Tracheal epithelial cell (primary cell): ENCODE data around the gene PPOX. TPM values are rescaled to one million over a fixed set of nuclear protein-coding genes. Genes with fewer than 3 reads are reported as not detected.

ENCODE experiments used
- total RNA-seq: library from RNA; depleted of rRNA; stranded (reverse); fragments of >200 nt; gene quantifications from 2 replicates; pipeline ENCODE4 v1.2.1, GENCODE V29; 2014

PPOX gene
- 7.5 and 15.7 TPM in 2 replicates for total RNA-seq

GRCh38 chr1:161165742-161166668 lies at the start of gene PPOX:
TSS of gene PPOX (plus strand) at chr1:161166426. CDS start at chr1:161166848, 422 bp downstream.

DNA sequence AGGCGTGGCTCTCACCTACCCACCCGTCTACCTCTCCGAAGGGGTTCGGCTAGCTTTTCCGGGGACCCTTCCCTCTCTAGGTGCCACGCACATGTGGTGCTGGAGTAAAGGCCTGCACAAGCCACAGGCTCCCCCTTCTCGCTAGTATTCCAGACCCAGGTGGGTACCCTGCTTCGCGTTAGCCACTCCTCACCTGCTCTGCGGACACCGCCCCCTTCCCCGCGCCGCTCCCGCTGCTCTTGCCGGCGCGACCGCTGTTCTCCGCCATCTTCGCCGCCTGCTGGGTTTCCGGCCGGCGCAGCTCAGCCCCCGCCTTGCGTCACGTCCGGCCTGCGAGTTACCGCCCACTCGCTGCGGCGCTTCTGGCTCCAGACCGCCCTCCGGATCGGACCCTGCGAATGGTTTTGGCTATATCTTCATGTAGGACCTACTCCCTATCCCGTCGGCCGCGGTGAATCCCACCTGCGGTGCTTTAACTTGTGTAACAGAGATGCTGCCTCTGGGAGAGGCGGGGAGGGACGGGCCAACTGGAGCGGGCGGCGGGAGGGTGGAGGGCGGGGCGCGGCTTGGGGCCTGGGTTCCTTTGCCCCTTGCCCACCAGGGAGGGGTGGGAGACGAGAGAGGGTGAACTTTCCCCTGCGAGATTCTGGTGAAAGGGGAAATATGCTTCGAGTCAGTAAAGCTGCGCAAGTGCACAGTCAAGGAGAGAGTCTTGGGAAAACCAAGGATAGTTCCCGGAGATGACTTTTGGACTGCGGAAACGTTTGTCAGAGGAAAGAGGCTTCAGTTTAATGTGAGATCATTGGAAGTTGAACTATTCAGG lies 48.3 kb upstream of the PPOX start, which contains the start of the genes NIT1 and PFDN2:
Gene NIT1 (plus strand): TSS at position 347 of the 823 bp plus-strand sequence. CDS start 72 bp downstream, at position 419.
Gene PFDN2 (minus strand): TSS at position 279 of the 823 bp plus-strand sequence. CDS start 11 bp downstream, at position 268.

DNA sequence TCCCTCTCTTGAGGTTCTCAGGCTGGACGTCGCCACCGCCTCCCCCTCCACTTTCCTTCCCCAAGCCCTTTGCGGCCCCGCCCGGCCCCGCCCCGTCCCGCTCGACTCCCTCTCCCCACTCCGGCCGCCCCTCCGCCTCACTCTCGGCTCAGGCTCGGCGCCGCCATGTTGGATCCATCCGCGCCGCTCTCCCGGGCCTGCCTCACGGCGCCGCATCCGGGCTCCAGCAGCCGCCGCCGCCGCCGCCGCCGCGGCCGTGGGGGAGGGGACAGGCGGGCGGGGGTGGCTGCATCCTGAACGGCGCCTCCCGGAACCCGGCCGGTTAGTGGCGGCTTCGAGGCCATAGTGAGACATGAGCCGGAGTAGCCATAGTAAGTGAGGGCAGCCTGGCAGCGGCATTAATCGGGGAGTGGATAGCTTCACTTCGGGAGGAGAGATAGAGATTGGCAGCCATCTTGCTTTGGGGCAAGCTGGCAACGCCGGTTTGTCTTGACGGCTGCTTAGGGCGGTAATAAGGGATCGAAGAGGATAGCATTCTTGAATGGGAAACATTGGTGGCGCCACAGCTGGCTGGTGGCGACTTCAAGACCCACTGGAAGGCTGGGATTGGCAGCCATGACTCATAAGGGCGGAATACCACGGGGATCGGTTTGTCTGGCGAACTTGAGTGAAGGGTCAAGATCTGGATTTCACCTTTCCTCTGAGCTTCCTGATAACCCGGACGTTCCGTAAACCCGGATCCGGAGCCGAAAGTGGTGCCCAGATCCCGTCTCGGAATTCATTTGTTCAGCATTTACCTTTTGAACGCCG lies 33.6 kb upstream of the PPOX start, which contains the start of gene DEDD:
Gene DEDD (minus strand): TSS at position 258 of the 810 bp plus-strand sequence. CDS start 8,205 bp downstream, outside the sequence.

GRCh38 chr1:161153682-161154337 lies 12.4 kb upstream of the PPOX start, which contains the start of gene UFC1:
TSS of gene UFC1 (plus strand) at chr1:161153978. CDS start at chr1:161153998, 20 bp downstream.

DNA sequence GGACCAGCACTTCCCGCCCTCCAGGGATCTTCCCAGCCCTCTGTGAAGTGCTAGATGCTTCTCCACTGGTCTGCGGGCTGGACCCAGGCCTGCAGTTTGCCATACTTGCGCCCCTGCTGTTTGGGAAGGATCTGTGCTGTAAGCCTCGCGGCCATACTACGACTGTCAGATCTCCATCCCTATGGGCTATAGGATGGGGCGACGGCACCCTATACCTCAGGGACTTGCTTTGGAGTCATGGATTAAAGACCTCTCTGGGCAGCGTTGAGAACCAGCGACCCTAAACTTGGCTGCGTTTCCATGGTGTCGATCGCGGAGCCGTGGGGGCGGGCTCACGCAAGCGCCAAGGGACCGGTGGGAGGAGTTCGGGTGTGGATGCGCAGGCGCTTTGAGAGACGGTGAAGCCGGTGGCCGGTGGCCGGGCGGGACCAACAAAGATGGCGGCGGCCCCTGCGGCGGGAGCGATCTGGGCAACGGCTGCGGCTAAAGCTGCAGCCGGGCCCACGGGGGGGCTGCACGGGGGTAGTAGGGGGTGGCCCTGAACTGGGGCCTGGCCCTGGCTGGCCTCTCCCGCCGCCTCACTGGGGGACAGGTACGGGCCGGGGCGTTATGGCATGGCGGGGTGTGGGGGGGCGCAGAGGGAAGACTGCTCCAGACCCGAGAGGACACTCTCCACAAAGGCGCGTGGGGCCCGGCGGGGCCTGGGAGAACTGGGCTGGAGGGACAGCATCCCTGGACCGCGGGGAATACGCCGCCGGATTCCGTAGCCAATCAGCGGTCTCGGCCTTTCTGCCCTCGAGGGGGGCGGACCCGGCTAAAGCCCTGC lies 6.9 kb upstream of the PPOX start, which contains the start of gene USP21:
Gene USP21 (plus strand): TSS at position 414 of the 826 bp plus-strand sequence. CDS start 1,141 bp downstream, outside the sequence.

GRCh38 chr1:161177112-161177935 lies 11.1 kb downstream of the PPOX start, which contains the start of gene B4GALT3:
TSS of gene B4GALT3 (minus strand) at chr1:161177507. CDS start at chr1:161176060, 1,447 bp downstream.

DNA sequence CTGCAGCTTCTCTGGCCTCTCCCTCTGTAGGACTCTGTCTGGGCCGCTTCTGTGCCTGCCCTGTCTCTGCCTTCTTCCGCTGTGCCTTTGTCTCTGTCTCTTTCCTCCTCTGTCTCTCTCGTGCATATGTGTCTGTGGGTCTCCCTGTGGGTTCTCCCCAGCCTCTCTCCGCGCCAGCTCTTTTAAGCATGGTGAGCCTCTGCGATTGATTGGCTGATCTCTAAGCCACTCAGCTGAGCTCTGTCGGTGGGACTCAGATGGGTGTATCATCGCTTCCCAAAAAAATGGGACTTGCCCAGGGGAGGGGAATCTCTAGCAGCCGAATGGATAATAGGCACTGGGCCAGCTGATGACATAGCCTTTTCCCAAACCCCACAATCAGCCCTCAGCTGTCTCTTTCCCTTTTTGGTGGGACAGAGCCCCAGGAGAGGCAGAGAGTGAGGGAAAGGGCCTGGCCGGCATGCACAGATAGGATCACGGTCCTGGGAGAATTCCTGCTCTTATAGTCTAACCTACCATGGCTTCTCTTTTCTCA lies 32.7 kb downstream of the PPOX start, which contains the start of gene ADAMTS4:
Gene ADAMTS4 (minus strand): TSS at position 158 of the 535 bp plus-strand sequence. CDS start 427 bp downstream, outside the sequence.

GRCh38 chr1:161201836-161202712 lies 35.8 kb downstream of the PPOX start, which contains the start of gene NDUFS2:
TSS of gene NDUFS2 (plus strand) at chr1:161202367. CDS start at chr1:161202386, 19 bp downstream.

GRCh38 chr1:161215076-161215475 lies 48.9 kb downstream of the PPOX start, which contains the start of gene FCER1G:
TSS of gene FCER1G (plus strand) at chr1:161215295. CDS start at chr1:161215322, 27 bp downstream.

Other genes with a start within 250 kb of the PPOX start
- gene ITLN2, start 211.6 kb upstream of the PPOX start, total RNA-seq, result 0.64 TPM in 1 of 2 replicates, not detected in the other
- 385 and 410 TPM in 2 replicates for gene F11R, start 145.3 kb upstream of the PPOX start, total RNA-seq
- 104 and 173 TPM in 2 replicates for gene TSTD1, start 127.5 kb upstream of the PPOX start, total RNA-seq
- gene USF1, start 120.4 kb upstream of the PPOX start, total RNA-seq, result 33.5 and 56.6 TPM in 2 replicates
- gene ARHGAP30, start 96.5 kb upstream of the PPOX start, total RNA-seq, result 0.72 and 0.85 TPM in 2 replicates
- gene NECTIN4, start 76.9 kb upstream of the PPOX start, total RNA-seq, result 52.6 and 97.8 TPM in 2 replicates
- gene KLHDC9, start 68.1 kb upstream of the PPOX start, total RNA-seq, result 1.9 and 5.1 TPM in 2 replicates
- gene PFDN2, start 48.4 kb upstream of the PPOX start, total RNA-seq, result 30.5 and 68.4 TPM in 2 replicates
- gene NIT1, start 48.3 kb upstream of the PPOX start, total RNA-seq, result 25.6 and 53.5 TPM in 2 replicates
- gene DEDD, start 33.8 kb upstream of the PPOX start, total RNA-seq, result 15.1 and 23.4 TPM in 2 replicates
- gene UFC1, start 12.4 kb upstream of the PPOX start, total RNA-seq, result 32.6 and 41.2 TPM in 2 replicates
- 5.8 and 8.7 TPM in 2 replicates for gene USP21, start 6.9 kb upstream of the PPOX start, total RNA-seq
- gene B4GALT3, start 11.1 kb downstream of the PPOX start, total RNA-seq, result 19.0 and 23.2 TPM in 2 replicates
- under 0.01 TPM in 2 replicates for gene ADAMTS4, start 32.6 kb downstream of the PPOX start, total RNA-seq
- 110 and 155 TPM in 2 replicates for gene NDUFS2, start 35.9 kb downstream of the PPOX start, total RNA-seq
- not detected in 2 replicates for gene FCER1G, start 48.9 kb downstream of the PPOX start, total RNA-seq
- gene APOA2, start 57.2 kb downstream of the PPOX start, total RNA-seq, result not detected in 2 replicates
- 10.9 and 12.3 TPM in 2 replicates for gene TOMM40L, start 59.6 kb downstream of the PPOX start, total RNA-seq
- gene NR1I3, start 71.8 kb downstream of the PPOX start, total RNA-seq, result not detected in 2 replicates
- 0.24 TPM in 1 of 2 replicates, not detected in the other for gene PCP4L1, start 92.3 kb downstream of the PPOX start, total RNA-seq
- gene MPZ, start 143.5 kb downstream of the PPOX start, total RNA-seq, result 0.21 and 0.24 TPM in 2 replicates
- 13.5 and 19.4 TPM in 2 replicates for gene SDHC, start 148.0 kb downstream of the PPOX start, total RNA-seq
- not detected in 2 replicates for gene CFAP126, start 201.4 kb downstream of the PPOX start, total RNA-seq